ENCODE data around the gene KIF3A.

Gene KIF3A

GRCh38 chr5:132677191-132677590, 60.2 kb downstream of the KIF3A start:
- FAIRE-seq (no peak), DNase-seq (ENCODE audit: insufficient read length, low spot score) (no peak)
- TF ChIP-seq POU2F2 (IDR thresholded peaks at IDR 0.05; ENCODE audit: low read depth, low read length) (no peak), POLR2AphosphoS5 (IDR thresholded peaks at IDR 0.05; ENCODE audit: low read depth, low read length) (no peak), TAF1 (IDR thresholded peaks at IDR 0.05; ENCODE audit: low read depth, low read length) (no peak), SPI1 (IDR thresholded peaks at IDR 0.05; ENCODE audit: low read depth, low read length) (no peak), PAX5 (IDR thresholded peaks at IDR 0.05; ENCODE audit: insufficient read depth, low read length, severe bottlenecking) (no peak), POLR2A (IDR thresholded peaks at IDR 0.05; ENCODE audit: low read depth, low read length) (no peak)

- FAIRE-seq (no peak), DNase-seq (ENCODE audit: insufficient read length, low spot score) (no peak)
- TF ChIP-seq TAF1 (IDR thresholded peaks at IDR 0.05; ENCODE audit: low read depth, low read length) (no peak), PAX5 (IDR thresholded peaks at IDR 0.05; ENCODE audit: insufficient read depth, low read length, severe bottlenecking) (no peak), POLR2AphosphoS5 (IDR thresholded peaks at IDR 0.05; ENCODE audit: low read depth, low read length) (no peak), SPI1 (IDR thresholded peaks at IDR 0.05; ENCODE audit: low read depth, low read length) (no peak), POLR2A (IDR thresholded peaks at IDR 0.05; ENCODE audit: low read depth, low read length) (no peak)
Measured at GRCh38 chr5:132675936-132676689, 61.2 kb downstream of the KIF3A start.

- FAIRE-seq, result peak; percentile 93
- TF ChIP-seq POLR2A (IDR thresholded peaks at IDR 0.05; ENCODE audit: low read depth, low read length) (no peak), POU2F2 (IDR thresholded peaks at IDR 0.05; ENCODE audit: low read depth, low read length) (peak; percentile 60; the same call in 1 of the 2 replicates), POLR2AphosphoS5 (IDR thresholded peaks at IDR 0.05; ENCODE audit: low read depth, low read length) (0 out of 2 replicates have a peak, but pooled peaks have one; percentile 25), SPI1 (IDR thresholded peaks at IDR 0.05; ENCODE audit: low read depth, low read length) (peak; percentile 99), PAX5 (IDR thresholded peaks at IDR 0.05; ENCODE audit: insufficient read depth, low read length, severe bottlenecking) (no peak)
- DNase-seq (ENCODE audit: insufficient read length, low spot score), result peak; percentile 66
Measured at GRCh38 chr5:132674671-132675506, 62.5 kb downstream of the KIF3A start.

- TF ChIP-seq TAF1 (IDR thresholded peaks at IDR 0.05; ENCODE audit: low read depth, low read length), result no peak
- TF ChIP-seq PAX5 (IDR thresholded peaks at IDR 0.05; ENCODE audit: insufficient read depth, low read length, severe bottlenecking), result no peak
- TF ChIP-seq POLR2A (IDR thresholded peaks at IDR 0.05; ENCODE audit: low read depth, low read length), result no peak
- no peak for TF ChIP-seq POU2F2 (IDR thresholded peaks at IDR 0.05; ENCODE audit: low read depth, low read length)
- no peak for TF ChIP-seq POLR2AphosphoS5 (IDR thresholded peaks at IDR 0.05; ENCODE audit: low read depth, low read length)
- TF ChIP-seq SPI1 (IDR thresholded peaks at IDR 0.05; ENCODE audit: low read depth, low read length), result no peak
- FAIRE-seq (peak; percentile 28), DNase-seq (ENCODE audit: insufficient read length, low spot score) (no peak)
Measured at GRCh38 chr5:132673939-132674630, 63.3 kb downstream of the KIF3A start, which contains the start of gene IL4. Gene IL4 (plus strand): TSS chr5:132673989. CDS start chr5:132674051, 62 bp downstream.

- no peak for DNase-seq (ENCODE audit: insufficient read length, low spot score)
- no peak for FAIRE-seq
- TF ChIP-seq POLR2AphosphoS5 (IDR thresholded peaks at IDR 0.05; ENCODE audit: low read depth, low read length) (no peak), POLR2A (IDR thresholded peaks at IDR 0.05; ENCODE audit: low read depth, low read length) (no peak), POU2F2 (IDR thresholded peaks at IDR 0.05; ENCODE audit: low read depth, low read length) (no peak), PAX5 (IDR thresholded peaks at IDR 0.05; ENCODE audit: insufficient read depth, low read length, severe bottlenecking) (no peak), SPI1 (IDR thresholded peaks at IDR 0.05; ENCODE audit: low read depth, low read length) (no peak), TAF1 (IDR thresholded peaks at IDR 0.05; ENCODE audit: low read depth, low read length) (no peak)
Measured at GRCh38 chr5:132673488-132673887, 63.9 kb downstream of the KIF3A start.

- no peak for DNase-seq (ENCODE audit: insufficient read length, low spot score)
- TF ChIP-seq PAX5 (IDR thresholded peaks at IDR 0.05; ENCODE audit: insufficient read depth, low read length, severe bottlenecking) (no peak), POU2F2 (IDR thresholded peaks at IDR 0.05; ENCODE audit: low read depth, low read length) (no peak), POLR2AphosphoS5 (IDR thresholded peaks at IDR 0.05; ENCODE audit: low read depth, low read length) (no peak), POLR2A (IDR thresholded peaks at IDR 0.05; ENCODE audit: low read depth, low read length) (no peak), TAF1 (IDR thresholded peaks at IDR 0.05; ENCODE audit: low read depth, low read length) (no peak), SPI1 (IDR thresholded peaks at IDR 0.05; ENCODE audit: low read depth, low read length) (no peak)
- no peak for FAIRE-seq
Measured at GRCh38 chr5:132671000-132671399, 66.3 kb downstream of the KIF3A start.

- FAIRE-seq (no peak), DNase-seq (ENCODE audit: insufficient read length, low spot score) (no peak)
- no peak for TF ChIP-seq POLR2A (IDR thresholded peaks at IDR 0.05; ENCODE audit: low read depth, low read length)
- no peak for TF ChIP-seq POU2F2 (IDR thresholded peaks at IDR 0.05; ENCODE audit: low read depth, low read length)
- TF ChIP-seq PAX5 (IDR thresholded peaks at IDR 0.05; ENCODE audit: insufficient read depth, low read length, severe bottlenecking), result no peak
- no peak for TF ChIP-seq TAF1 (IDR thresholded peaks at IDR 0.05; ENCODE audit: low read depth, low read length)
- TF ChIP-seq SPI1 (IDR thresholded peaks at IDR 0.05; ENCODE audit: low read depth, low read length), result no peak
- no peak for TF ChIP-seq POLR2AphosphoS5 (IDR thresholded peaks at IDR 0.05; ENCODE audit: low read depth, low read length)
Measured at GRCh38 chr5:132669966-132670882, 67.1 kb downstream of the KIF3A start.

- TF ChIP-seq POU2F2 (IDR thresholded peaks at IDR 0.05; ENCODE audit: low read depth, low read length) (no peak), SPI1 (IDR thresholded peaks at IDR 0.05; ENCODE audit: low read depth, low read length) (no peak), POLR2AphosphoS5 (IDR thresholded peaks at IDR 0.05; ENCODE audit: low read depth, low read length) (no peak), PAX5 (IDR thresholded peaks at IDR 0.05; ENCODE audit: insufficient read depth, low read length, severe bottlenecking) (no peak), TAF1 (IDR thresholded peaks at IDR 0.05; ENCODE audit: low read depth, low read length) (no peak), POLR2A (IDR thresholded peaks at IDR 0.05; ENCODE audit: low read depth, low read length) (no peak)
- DNase-seq (ENCODE audit: insufficient read length, low spot score) (no peak), FAIRE-seq (no peak)
Measured at GRCh38 chr5:132669455-132669820, 67.9 kb downstream of the KIF3A start.
